M059J (cell line): ENCODE data around the gene UMPS. TPM values are rescaled to one million over a fixed set of nuclear protein-coding genes. Genes with fewer than 3 reads are reported as not detected.

Experiments
- total RNA-seq: library from RNA; depleted of rRNA; stranded (reverse); fragments of >200 nt; shearing (Covaris generic); gene quantifications from 2 replicates; pipeline ENCODE4 v1.2.3, GENCODE V29; 2014; rRNA removed

UMPS gene
- total RNA-seq, 1 experiment from 2014 or later, result 43.9 TPM

Other genes starting within 250 kb of the UMPS start
- 182 and 224 TPM in 2 replicates for gene ITGB5, start 156.9 kb downstream of the UMPS start, total RNA-seq
- gene MUC13, start 204.3 kb downstream of the UMPS start, total RNA-seq, result 0.20 TPM in 1 of 2 replicates, not detected in the other